IPS DF 4.7 (cell line): ENCODE results near the gene CCDC87.
"Not testable (repeated sequence)": the region's sequence is repeated elsewhere in the genome, so short reads cannot be mapped to it uniquely, and the experiment has no call there.

ENCODE experiments used
- DNase-seq: peaks from one replicate; pipeline ENCODE4 v3.0.0-alpha.2; 2013; ENCODE audit warnings: low spot score; ENCODE audit errors: extremely low read depth

The CCDC87 gene, protein sequence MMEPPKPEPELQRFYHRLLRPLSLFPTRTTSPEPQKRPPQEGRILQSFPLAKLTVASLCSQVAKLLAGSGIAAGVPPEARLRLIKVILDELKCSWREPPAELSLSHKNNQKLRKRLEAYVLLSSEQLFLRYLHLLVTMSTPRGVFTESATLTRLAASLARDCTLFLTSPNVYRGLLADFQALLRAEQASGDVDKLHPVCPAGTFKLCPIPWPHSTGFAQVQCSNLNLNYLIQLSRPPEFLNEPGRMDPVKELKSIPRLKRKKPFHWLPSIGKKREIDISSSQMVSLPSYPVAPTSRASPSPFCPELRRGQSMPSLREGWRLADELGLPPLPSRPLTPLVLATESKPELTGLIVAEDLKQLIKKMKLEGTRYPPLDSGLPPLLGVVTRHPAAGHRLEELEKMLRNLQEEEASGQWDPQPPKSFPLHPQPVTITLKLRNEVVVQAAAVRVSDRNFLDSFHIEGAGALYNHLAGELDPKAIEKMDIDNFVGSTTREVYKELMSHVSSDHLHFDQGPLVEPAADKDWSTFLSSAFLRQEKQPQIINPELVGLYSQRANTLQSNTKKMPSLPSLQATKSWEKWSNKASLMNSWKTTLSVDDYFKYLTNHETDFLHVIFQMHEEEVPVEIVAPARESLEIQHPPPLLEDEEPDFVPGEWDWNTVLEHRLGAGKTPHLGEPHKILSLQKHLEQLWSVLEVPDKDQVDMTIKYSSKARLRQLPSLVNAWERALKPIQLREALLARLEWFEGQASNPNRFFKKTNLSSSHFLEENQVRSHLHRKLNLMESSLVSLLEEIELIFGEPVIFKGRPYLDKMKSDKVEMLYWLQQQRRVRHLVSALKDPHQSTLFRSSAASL

DNA sequence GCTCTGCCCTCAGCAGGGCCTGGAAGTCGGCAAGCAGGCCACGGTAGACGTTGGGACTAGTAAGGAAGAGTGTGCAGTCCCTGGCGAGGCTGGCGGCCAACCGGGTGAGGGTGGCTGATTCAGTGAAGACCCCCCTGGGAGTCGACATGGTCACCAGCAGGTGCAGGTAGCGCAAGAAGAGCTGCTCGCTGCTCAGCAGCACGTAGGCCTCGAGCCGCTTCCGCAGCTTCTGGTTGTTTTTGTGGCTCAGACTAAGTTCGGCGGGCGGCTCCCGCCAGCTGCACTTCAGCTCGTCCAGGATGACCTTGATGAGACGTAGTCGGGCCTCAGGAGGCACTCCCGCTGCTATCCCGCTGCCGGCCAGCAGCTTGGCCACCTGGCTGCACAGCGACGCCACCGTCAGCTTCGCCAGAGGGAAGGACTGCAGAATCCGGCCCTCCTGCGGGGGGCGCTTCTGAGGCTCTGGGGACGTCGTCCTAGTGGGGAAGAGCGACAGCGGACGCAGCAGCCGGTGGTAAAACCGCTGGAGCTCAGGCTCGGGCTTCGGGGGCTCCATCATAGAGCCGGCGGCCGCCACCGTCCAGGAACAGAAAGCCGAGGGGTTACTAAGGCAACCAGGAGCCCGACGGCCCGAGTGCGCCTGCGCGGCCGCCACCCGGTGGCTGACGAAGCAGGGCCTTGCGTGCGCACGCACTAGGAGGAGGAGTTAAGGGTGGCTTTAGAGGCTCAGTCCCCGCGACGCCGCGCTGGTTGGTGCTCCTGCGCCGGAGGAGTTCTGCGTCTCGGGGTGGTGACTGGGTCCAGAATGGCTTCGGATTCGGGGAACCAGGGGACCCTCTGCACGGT lies at the start of gene CCDC87, which contains the start of gene CCS:
CCDC87 (minus strand) TSS at position 607 of the 846 bp plus-strand sequence; CDS start at position 559, 48 bp downstream.
CCS (plus strand) TSS at position 729 of the 846 bp plus-strand sequence; CDS start at position 806, 77 bp downstream.
- no peak for DNase-seq

DNA sequence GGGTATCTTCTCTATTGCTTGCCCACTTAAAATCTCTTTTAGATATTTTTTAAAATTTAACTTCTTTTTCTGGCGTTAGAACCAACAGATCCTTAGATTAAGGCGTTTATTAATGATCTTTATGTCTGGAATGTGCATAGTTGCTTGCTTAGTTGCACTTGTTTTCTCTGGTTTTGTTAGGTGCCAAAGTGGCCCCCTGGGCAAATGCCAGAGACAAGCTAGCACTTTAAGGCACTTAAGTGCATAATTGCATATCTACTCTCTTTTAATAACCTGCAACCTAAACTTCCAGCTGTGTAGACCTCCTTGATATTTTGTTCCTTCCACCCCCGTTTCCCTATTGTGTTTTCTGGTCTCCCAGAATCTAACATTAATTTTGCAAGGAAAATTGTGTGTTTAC lies 49.0 kb upstream of the CCDC87 start:
- no peak for DNase-seq

DNA sequence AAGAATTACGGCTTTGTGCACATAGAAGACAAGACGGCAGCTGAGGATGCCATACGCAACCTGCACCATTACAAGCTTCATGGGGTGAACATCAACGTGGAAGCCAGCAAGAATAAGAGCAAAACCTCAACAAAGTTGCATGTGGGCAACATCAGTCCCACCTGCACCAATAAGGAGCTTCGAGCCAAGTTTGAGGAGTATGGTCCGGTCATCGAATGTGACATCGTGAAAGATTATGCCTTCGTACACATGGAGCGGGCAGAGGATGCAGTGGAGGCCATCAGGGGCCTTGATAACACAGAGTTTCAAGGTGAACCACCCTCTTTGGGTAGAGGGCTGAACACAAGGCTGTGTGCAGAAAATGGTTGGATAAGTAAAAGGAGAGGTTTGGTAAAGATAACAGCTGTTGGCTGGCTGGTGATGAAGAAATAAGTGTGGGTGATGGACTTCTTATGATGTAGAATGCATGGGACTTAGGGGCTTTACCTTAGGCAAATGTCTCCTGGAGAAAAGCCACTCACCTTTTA lies 47.0 kb upstream of the CCDC87 start:
- DNase-seq = not testable (repeated sequence)

DNA sequence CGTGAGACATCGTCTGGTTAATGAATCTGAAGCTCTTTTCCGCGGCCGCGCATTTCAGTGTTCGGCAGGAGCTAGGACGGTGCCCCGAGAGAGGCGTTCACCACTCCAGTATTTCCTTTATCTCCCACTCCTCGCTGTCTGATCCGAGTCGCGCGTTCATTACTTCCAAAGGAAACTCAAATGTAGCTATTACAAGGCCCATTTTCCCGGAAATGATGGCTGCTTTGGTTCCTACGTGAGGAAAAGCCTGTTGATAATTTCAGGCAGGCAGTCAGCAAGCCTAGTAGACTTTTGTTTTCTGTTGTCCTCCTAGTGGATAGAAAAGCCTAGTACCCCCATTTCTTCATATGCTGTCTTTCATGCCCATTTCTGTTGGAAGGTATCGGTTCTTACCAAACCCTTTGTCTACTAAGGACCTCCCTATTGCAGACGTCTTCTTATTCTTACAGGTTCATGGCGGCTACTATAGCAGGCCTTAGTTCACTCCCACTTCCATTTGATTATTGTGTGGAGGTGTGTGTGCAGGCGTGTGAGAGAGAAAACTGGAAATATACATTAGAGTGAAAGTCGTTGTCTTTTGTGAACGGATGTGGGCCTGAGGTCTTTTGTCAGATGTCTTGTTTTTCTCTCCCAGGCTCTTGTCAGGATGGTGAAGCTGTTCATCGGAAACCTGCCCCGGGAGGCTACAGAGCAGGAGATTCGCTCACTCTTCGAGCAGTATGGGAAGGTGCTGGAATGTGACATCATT lies 46.4 kb upstream of the CCDC87 start:
- DNase-seq = no peak

DNA sequence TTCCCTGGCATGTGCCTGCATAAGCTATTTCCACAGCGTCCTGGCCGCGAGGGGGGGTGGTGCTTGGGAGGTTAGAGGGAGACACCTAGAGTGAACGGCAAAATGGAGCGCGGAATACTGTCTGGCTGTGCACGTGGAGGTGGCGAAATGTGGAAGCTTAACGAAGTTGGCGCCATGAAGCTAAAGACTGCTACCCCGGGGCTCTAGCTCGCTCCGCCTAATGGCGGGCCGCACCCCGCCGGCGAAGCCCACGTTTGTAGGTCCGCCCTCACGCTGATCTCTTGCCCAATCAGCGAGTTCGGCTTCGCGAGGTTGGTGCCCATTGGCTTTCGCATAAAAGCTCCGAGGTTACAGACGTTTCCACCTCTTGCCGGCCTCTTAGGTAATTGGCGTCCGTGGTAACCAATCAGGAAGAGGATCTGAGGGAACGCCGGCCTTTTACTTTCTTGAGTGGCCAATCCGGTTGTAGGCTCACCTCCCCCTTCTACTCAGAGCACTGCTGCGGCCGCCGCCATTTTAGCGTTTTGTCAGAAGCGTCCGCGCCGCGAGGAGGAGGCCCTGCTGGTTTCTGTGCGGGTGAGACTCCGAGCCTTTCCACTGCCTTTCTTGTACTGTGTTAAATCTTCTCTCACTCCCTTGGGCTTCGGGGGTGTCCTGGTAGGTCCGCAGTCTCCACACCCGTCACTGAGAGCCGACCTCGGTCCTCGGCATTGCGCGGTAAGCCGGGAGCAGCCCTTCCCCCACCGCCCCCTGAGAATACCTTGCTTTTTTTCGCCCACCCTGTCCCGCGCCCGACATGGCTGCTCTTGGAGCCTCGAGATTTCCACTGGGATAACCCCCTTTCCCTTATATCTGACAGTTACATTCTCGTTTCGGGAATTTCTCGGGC lies 45.6 kb upstream of the CCDC87 start, which contains the start of gene RBM4:
RBM4 (plus strand) TSS at position 527 of the 889 bp plus-strand sequence. CDS start 1,009 bp downstream, outside the sequence.
- peak; percentile 100 for DNase-seq

DNA sequence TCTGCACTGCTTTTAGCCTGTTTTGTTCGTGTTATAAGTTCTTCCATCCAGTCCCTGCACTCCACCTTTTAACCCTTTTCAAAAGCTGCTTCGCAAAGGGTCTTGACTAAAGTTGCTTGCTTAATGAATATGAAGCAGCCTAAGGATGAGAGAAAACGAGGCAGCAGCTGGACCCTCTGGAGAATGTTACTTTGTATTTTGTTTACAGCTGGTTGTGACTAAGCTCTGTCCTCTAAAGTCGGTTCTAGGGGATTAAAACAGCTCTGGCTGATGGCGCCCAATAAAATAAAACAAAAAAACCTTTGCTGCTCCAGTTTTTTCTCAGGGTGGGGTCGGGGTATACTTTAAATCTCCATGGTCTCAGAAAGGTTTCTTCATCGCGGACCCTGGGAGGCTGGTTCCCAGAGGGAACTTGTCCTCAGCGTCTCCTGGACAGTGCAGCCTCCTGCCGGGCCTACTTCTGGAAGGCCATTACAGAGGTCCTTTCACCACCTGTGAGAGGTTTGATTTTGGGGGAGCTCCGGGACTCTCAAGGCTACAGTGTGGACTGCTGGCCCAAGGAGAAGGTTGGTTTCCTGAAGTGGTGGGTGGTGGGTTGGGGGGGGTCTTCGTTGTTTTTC lies 44.8 kb upstream of the CCDC87 start:
- DNase-seq = no peak

DNA sequence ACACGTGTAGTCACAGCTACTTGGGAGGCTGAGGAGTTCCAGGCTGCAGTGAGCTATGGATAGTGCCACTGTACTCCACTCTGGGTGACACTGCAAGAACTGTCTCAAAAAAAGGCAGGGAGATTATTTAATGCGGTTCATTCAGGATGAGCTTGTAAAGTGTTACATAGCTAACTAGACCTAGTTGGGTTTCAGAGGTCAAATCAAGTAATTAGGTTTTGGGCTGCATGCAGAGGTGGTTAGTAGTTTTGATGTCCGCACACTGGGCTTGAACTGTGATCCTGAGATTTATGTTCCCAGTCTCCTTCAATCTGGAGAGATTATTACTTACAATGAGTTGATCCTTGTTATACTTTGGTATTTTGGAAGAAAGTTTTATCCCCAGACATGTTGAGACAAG lies 43.5 kb upstream of the CCDC87 start:
- no peak for DNase-seq

DNA sequence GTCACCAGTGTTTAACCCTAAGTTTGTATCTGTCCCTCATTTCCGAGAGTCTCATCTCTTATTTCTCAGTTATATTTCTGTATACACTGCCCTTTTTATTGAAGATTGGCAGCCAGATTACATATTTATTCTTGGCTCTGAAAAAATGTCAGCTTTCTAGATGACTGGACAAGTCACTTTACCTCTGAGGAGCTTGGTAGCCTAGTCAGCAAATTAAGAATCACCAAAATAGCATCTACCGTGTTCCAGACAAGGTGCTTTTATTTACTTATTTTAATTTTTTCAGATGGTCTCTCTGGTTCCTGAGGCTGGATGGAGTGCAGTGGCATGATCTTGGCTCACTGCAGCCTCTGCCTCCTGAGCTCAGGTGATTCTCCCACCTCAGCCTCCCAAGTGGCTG lies 40.1 kb upstream of the CCDC87 start:
- DNase-seq = no peak

DNA sequence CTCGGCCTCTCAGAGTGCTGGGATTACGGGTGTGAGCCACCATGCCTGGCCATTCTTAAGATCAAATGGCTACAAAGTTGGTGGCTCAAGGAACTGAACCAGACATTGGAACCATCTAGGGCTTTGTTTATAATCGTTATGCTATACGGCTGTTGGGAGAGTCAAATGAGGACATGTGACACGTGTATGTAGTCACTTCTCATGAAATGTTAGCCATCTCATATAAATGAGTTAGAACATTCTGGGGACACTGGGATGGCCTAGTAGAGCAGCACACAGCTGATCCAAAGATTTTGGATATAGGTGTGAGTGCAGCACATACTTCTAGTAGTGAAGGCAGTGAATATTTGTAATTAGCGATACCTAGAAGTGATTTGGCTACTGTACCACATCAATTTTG lies 39.0 kb upstream of the CCDC87 start:
- no peak for DNase-seq

DNA sequence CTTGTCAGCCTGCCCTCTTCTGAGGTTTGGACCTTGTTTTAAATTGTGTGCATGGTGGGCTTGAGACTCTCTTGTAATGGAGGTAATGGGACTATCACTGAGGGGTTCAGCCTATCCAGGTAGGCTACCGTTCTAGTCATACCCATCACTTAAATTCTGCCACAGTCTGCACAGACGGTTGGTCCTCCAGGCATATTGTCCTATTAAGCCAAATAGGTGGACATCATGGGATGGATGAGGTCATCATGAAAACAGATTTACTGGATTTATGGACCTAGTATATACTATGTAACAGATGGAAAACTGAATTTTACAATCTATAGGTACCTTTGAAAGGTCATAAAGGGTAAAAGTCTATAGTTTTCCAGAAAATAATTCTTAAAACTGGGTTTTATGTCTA lies 36.5 kb upstream of the CCDC87 start:
- no peak for DNase-seq

DNA sequence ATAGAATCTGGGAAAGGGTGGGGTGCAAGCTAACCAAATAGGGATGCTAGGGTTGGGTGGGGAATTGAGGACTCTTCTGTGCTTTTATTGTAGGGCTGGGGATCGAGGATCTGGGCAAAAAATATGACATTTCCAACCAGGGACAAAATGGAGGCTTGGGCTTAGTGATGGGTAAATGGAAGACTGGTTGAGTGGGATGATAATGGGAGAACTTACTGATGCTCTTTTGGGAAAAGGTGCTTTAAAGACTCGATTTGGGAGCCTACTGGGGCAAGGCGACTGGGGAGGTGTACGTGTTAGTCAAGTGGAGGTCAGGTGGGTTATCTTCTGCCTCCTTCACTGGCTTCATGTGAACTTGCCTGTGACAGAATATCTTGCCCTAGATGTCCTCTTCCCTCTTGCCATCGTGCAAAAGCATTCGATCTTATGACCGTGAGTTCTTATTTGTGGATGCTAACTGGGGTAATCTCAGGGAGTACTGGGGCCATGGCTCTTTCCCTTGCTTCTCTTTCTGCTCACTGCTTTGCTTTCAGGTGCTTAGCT lies 35.3 kb upstream of the CCDC87 start:
- no peak for DNase-seq

DNA sequence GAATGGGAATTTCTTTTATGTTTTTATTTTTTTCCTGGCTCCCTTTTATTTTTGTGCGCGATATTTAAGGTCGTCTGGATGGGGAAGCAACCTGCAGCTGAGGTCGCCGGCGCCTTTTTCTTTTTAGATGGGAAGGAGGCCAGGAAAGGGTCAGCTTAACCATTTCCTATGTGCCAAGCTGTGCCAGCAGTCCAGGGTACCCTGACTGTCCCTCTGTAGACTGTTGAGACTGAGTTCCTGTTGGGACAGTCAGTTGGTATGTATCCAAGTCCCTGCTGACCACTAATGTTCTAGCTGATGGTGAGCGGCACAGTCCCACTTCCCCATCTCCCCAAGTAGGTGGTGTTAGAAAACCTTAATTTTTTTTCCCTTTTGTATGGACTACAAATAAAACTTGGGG lies 34.1 kb upstream of the CCDC87 start:
- no peak for DNase-seq

DNA sequence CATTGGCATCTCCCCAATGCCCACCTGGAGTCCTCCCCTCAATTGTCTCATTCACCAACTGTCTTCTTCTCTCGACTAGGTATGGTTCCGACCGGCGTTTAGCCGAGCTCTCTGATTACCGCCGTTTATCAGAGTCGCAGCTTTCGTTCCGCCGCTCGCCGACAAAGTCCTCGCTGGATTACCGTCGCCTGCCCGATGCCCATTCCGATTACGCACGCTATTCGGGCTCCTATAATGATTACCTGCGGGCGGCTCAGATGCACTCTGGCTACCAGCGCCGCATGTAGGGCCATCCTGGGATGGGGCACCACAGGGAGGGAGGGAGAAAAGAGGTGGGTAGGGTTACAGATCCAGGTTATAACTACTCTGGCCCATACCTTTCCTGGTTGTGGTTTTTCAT lies 33.5 kb upstream of the CCDC87 start:
- DNase-seq = no peak

DNA sequence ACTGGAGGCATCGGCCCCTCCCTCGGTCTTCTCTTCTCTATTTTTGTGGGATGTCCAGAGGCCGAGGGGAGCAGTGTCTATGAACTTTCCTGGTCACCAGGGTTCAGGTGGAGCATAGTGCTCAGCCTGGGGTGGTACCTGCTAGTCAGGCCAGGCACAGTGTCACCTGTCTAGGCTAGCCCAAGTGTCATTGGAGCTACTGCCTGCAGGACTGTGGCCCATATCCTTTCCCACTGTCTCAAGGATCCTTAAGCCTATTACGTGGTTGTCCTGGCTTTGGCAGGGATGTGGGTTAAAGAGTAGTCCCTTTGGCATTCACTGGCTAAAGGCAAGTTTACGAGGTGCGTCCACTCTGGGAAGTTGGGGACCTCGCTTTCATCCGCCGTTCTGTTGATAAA lies 32.9 kb upstream of the CCDC87 start:
- DNase-seq = no peak

DNA sequence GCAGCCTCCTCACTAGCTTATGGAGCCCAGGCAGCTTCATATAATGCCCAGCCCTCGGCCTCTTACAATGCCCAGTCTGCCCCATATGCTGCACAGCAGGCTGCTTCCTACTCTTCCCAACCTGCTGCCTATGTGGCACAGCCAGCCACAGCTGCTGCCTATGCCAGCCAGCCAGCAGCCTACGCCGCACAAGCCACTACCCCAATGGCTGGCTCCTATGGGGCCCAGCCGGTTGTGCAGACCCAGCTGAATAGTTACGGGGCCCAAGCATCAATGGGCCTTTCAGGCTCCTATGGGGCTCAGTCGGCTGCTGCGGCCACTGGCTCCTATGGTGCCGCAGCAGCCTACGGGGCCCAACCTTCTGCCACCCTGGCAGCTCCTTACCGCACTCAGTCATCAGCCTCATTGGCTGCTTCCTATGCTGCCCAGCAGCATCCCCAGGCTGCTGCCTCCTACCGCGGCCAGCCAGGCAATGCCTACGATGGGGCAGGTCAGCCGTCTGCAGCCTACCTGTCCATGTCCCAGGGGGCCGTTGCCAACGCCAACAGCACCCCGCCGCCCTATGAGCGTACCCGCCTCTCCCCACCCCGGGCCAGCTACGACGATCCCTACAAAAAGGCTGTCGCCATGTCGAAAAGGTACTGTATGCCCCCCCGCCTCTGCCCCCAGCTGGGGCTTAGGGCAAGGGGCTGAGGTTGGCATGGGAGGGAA lies 32.3 kb upstream of the CCDC87 start:
- DNase-seq = no peak

DNA sequence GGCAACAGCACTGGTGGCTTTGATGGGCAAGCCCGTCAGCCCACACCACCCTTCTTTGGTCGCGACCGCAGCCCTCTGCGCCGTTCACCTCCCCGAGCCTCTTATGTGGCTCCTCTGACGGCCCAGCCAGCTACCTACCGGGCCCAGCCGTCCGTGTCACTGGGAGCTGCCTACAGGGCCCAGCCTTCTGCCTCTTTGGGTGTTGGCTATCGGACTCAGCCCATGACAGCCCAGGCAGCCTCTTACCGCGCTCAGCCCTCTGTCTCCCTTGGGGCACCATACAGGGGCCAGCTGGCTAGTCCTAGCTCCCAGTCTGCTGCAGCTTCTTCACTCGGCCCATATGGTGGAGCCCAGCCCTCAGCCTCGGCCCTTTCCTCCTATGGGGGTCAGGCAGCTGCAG lies 31.6 kb upstream of the CCDC87 start:
- no peak for DNase-seq

DNA sequence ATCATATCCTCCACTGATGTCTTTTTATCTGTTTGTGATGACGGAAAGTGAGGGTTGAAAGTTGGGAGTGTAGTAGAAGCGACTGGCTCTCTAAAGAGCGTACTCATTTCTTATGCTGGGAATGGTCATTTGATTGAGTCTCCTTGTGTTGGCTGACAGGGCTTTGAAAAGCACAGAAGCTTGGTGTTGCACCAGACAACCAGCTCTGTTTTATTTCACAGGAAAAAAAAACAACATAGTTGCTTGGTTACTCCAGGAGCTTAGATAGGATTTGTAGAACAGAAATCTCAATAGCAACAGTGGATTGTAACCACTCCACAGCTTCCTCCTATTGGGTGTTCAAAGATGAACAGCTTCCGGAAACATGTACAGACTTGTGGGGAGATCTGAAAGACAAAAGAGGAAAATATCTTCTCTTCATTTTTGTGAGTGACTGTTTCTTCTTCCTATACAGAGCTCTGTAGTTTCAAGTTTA lies 26.3 kb upstream of the CCDC87 start:
- no peak for DNase-seq
